ENCODE measurements around the gene COPZ1. TPM values are rescaled to one million over a fixed set of nuclear protein-coding genes. Genes with fewer than 3 reads are reported as not detected.

The COPZ1 gene
- total and polyA plus RNA-seq, 9 of the 15 experiments (the other 6 are each of a cell fraction or from before 2014, with no cell fraction given): 137 to 487 (median 233) TPM

DNA sequence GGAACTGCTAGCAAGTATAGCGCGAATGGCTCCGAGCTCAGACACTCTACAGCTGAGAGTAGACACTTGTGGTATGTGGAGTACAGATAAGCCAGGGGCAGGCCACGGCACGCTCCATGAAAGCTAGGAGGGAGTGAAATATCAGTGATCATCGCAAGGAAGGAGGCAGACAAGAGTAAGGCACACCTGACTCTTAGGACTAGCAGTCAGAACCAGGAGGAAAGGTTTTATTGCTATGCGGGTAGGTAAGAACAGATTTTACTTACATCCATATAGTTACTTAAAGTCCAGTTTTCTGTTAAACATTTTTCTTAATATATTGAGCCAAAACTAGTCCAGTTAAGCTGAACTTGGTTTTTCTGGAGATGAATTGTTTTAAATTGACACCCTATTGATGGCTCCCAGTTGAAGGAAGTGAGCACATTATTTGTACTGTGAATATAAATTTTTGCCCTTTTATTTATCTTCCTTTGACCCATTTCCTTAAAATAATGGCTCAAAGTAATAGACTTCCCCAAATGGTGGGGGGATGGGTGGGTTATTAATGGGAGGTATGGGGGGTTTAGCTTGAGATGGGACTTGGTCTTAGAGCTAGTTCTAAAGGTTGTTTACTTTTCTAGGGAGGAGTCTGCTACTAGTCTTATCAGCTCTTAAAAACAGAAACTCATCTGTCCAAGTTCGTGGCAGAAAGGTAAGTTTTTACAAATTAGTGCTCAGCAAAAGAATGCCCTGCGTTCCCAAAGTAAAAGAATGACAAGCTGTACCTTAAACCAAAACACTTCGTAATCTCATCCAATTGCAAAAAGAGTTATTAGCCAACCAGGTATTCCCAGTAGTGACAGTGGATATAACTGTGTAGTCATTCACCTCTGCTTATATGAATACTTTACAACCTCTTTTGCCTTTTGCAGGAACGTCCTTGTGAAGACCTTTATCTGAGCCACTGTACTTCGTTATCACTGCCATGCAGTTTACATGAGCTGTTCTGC lies 38.6 kb upstream of the COPZ1 start (continued):
- TF ChIP-seq, protein P1, sequence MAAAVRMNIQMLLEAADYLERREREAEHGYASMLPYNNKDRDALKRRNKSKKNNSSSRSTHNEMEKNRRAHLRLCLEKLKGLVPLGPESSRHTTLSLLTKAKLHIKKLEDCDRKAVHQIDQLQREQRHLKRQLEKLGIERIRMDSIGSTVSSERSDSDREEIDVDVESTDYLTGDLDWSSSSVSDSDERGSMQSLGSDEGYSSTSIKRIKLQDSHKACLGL (CRISPR knock-in tag; IDR thresholded peaks at IDR 0.05; ENCODE audit: borderline replicate concordance, poor library complexity, severe bottlenecking): no peak
- TF ChIP-seq HNRNPL (IDR thresholded peaks at IDR 0.05; ENCODE audit: low read depth, low read length) (0 out of 2 replicates have a peak, but pooled peaks have one; percentile 57), TGIF2 (CRISPR knock-in tag; IDR thresholded peaks at IDR 0.05) (no peak), SIN3A (IDR thresholded peaks at IDR 0.05; ENCODE audit: borderline replicate concordance in 2 of 2, control insufficient read depth in 1 of 2, low read depth in 2 of 2, low read length in 2 of 2) (peak; percentile 46 to 81; a peak in 2 of 4 replicates), MCM2 (IDR thresholded peaks at IDR 0.05; ENCODE audit: low read depth) (no peak), RCOR1 (IDR thresholded peaks at IDR 0.05; ENCODE audit: borderline replicate concordance in 1 of 2, low read depth in 2 of 2, low read length in 2 of 2) (peak; percentile 46 to 85; a peak in 3 of 4 replicates), RFX7 (CRISPR knock-in tag; IDR thresholded peaks at IDR 0.05) (0 out of 2 replicates have a peak, but pooled peaks have one; percentile 20), MBD2 (IDR thresholded peaks at IDR 0.05; ENCODE audit: borderline replicate concordance, low read depth) (0 out of 2 replicates have a peak, but pooled peaks have one; percentile 26), MED1 (CRISPR knock-in tag; IDR thresholded peaks at IDR 0.05; ENCODE audit: borderline replicate concordance) (no peak), NFYB (IDR thresholded peaks at IDR 0.05; ENCODE audit: extremely low read depth, insufficient read length) (no peak), BRD9 (IDR thresholded peaks at IDR 0.05; ENCODE audit: low read depth, partially characterized antibody) (no peak), NR2C1 (IDR thresholded peaks at IDR 0.05) (no peak), NR2C1 (tag; IDR thresholded peaks at IDR 0.05) (no peak), TAF15 (IDR thresholded peaks at IDR 0.05; ENCODE audit: low read depth, low read length) (no peak), SMARCA5 (IDR thresholded peaks at IDR 0.05) (no peak)
- TF ChIP-seq, protein P2, sequence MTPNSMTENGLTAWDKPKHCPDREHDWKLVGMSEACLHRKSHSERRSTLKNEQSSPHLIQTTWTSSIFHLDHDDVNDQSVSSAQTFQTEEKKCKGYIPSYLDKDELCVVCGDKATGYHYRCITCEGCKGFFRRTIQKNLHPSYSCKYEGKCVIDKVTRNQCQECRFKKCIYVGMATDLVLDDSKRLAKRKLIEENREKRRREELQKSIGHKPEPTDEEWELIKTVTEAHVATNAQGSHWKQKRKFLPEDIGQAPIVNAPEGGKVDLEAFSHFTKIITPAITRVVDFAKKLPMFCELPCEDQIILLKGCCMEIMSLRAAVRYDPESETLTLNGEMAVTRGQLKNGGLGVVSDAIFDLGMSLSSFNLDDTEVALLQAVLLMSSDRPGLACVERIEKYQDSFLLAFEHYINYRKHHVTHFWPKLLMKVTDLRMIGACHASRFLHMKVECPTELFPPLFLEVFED (CRISPR knock-in tag; conservative IDR thresholded peaks at IDR 0.05): peak; percentile 85
- TF ChIP-seq, protein P3, sequence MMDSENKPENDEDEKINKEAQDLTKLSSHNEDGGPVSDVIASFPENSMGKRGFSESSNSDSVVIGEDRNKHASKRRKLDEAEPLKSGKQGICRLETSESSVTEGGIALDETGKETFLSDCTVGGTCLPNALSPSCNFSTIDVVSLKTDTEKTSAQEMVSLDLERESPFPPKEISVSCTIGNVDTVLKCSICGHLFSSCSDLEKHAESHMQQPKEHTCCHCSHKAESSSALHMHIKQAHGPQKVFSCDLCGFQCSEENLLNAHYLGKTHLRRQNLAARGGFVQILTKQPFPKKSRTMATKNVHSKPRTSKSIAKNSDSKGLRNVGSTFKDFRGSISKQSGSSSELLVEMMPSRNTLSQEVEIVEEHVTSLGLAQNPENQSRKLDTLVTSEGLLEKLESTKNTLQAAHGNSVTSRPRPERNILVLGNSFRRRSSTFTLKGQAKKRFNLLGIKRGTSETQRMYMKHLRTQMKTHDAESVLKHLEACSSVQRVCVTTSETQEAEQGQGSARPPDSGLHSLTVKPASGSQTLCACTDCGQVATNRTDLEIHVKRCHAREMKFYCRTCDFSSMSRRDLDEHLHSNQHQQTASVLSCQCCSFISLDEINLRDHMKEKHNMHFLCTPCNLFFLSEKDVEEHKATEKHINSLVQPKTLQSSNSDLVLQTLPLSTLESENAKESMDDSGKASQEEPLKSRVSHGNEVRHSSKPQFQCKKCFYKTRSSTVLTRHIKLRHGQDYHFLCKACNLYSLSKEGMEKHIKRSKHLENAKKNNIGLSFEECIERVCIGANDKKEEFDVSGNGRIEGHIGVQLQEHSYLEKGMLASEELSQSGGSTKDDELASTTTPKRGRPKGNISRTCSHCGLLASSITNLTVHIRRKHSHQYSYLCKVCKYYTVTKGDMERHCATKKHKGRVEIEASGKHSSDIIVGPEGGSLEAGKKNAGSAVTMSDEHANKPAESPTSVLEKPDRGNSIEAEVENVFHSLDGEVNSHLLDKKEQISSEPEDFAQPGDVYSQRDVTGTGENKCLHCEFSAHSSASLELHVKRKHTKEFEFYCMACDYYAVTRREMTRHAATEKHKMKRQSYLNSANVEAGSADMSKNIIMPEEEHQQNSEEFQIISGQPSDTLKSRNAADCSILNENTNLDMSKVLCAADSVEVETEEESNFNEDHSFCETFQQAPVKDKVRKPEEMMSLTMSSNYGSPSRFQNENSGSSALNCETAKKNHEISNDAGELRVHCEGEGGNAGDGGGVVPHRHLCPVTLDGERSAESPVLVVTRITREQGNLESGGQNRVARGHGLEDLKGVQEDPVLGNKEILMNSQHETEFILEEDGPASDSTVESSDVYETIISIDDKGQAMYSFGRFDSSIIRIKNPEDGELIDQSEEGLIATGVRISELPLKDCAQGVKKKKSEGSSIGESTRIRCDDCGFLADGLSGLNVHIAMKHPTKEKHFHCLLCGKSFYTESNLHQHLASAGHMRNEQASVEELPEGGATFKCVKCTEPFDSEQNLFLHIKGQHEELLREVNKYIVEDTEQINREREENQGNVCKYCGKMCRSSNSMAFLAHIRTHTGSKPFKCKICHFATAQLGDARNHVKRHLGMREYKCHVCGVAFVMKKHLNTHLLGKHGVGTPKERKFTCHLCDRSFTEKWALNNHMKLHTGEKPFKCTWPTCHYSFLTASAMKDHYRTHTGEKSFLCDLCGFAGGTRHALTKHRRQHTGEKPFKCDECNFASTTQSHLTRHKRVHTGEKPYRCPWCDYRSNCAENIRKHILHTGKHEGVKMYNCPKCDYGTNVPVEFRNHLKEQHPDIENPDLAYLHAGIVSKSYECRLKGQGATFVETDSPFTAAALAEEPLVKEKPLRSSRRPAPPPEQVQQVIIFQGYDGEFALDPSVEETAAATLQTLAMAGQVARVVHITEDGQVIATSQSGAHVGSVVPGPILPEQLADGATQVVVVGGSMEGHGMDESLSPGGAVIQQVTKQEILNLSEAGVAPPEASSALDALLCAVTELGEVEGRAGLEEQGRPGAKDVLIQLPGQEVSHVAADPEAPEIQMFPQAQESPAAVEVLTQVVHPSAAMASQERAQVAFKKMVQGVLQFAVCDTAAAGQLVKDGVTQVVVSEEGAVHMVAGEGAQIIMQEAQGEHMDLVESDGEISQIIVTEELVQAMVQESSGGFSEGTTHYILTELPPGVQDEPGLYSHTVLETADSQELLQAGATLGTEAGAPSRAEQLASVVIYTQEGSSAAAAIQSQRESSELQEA (IDR thresholded peaks at IDR 0.05; ENCODE audit: low read depth): 0 out of 2 replicates have a peak, but pooled peaks have one; percentile 14
